BLaER1 treated with 17β-estradiol and CSF1 and Interleukin-3, amounts not matched to agents 10 nM and 100 nM (cell line): ENCODE measurements around the gene ACADVL.

Experiments
- H3K27ac ChIP-seq, 11 experiments: shearing (Covaris generic); formaldehyde crosslinking; 2 replicates each; pipeline ENCODE4 v1.8.1; 2022
- H3K27me3 ChIP-seq, 11 experiments: shearing (Covaris generic); formaldehyde crosslinking; 2 replicates each; pipeline ENCODE4 v1.8.1; 2022
- H3K36me3 ChIP-seq, 11 experiments: shearing (Covaris generic); formaldehyde crosslinking; 2 replicates each; pipeline ENCODE4 v1.8.1; 2022
- H3K4me1 ChIP-seq, 10 experiments: shearing (Covaris generic); formaldehyde crosslinking; 2 replicates each; pipeline ENCODE4 v1.8.1; 2022
- H3K4me2 ChIP-seq, 11 experiments: shearing (Covaris generic); formaldehyde crosslinking; 2 replicates each; pipeline ENCODE4 v1.8.1; 2022
- H3K4me3 ChIP-seq, 10 experiments: shearing (Covaris generic); formaldehyde crosslinking; 2 replicates each; pipeline ENCODE4 v1.8.1; 2022
- H3K9ac ChIP-seq, 11 experiments: shearing (Covaris generic); formaldehyde crosslinking; 2 replicates each; pipeline ENCODE4 v1.8.1; 2022
- H3K9me3 ChIP-seq, 11 experiments: shearing (Covaris generic); formaldehyde crosslinking; replicated peaks in 1 of 11; 2 replicates each; pipeline ENCODE4 v1.8.1; 2022
- H4K20me1 ChIP-seq, 11 experiments: shearing (Covaris generic); formaldehyde crosslinking; 2 replicates each; pipeline ENCODE4 v1.8.1; 2022
- Cebpa-rat ChIP-seq, 11 experiments: shearing (Covaris generic); IDR thresholded peaks; 2 replicates each; pipeline ENCODE4 v1.8.1; 2022

ACADVL gene

DNA sequence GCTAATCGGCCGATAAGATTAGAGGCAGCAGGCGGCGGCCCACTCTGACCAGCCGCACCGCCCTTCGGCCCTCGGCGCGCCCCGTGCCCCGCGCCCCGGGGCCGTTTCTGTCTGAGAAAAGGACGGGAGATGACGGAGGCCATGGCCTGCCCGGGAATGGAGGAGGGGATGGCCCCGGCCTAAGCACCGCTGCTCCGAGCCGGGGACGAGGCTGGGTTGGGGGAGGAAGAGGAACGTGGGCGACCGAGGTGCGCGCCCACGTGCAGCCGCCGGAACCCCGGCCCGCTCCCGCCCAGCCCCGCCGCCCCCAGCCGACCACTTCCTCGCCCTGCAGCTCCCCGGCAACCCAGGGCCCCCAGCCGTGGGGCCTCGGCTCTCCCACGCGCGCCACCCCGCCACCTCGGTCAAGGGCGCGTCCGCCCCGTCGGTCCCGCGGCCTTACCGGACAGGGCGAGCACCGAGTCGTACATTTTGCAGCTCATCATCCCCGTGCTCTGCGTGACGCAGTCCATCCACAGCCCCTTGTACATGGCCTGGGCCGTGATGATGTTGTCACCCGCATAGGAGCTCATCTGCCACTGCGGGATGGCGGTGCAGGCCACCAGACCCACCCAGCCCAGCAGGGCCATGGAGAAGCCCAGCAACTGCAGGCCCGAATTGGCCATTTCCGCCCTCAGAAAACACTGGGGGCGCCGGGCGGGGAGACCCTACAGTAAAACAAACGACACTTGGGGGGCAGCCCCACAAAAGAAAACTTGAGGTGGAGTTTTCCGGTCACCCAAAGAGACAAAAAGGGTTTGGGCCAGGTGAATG, 41.8 kb downstream of the ACADVL start:
- Histone ChIP-seq H3K27me3 (peaks cover 27 to 79% (median 70%) of the 10 kb centered on the region in 11 experiments), H3K4me1 (peaks cover 19 to 86% (median 47%) of the 10 kb centered on the region in 10 experiments), H3K9me3 (no peaks in the 10 kb centered on the region), H3K4me3 (peak overlapping the region; percentile 38 to 67 (median 51)), H3K4me2 (peak overlapping the region; percentile 73 to 100 (median 87)), H3K27ac (peak overlapping the region in 3 of 11 experiments; percentile 41 to 53 (median 42); a peak in 4 of 22 replicates), H4K20me1 (peaks cover 0 to 35% (median 24%) of the 10 kb centered on the region in 11 experiments; a peak in 15 of 22 replicates), H3K9ac (peak overlapping the region in 10 of 11 experiments; percentile 26 to 80 (median 54); a peak in 17 of 22 replicates), H3K36me3 (peaks cover 39 to 43% (median 41%) of the 10 kb centered on the region in 11 experiments)
- TF ChIP-seq Cebpa-rat (IDR thresholded peaks at IDR 0.05), result no peak

DNA sequence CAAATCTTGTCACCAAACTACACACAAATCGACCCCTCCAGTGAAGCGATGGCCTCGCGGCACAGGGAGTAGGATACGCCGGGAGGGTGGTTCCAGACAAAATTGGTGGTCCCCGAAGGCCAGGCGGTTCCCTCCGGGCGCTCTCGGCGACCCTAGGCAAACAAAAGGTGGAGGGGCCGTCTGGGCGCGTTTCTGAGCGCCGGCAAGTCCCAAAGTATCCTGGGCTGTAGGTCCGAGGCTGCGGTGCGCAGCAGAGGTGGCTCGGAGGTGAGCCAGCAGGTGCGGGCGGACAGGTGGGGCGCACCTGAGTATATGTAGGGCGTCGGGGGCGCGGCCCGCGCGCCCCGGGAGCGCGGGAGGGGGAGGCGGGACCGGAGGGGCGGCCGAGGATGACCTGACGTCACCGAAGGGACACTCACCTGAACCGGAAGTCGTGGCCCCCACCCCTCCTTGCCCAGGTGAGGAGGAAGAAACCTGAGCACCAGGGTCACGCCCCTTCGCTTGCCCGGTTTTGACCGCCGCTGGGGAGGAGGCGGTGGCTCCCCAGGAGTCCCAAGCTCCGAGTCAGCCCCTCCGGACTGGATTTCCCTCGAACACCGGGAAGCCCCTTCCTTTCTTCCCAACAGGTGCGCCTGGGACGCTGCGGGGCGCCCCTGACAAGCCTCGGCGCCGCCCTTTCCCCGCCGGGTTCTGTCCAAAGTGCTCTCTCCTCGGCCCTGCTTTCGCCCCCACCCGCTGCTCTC, 42.6 kb downstream of the ACADVL start, which contains the start of gene CLDN7:
CLDN7 (minus strand) TSS at position 287 of the 743 bp plus-strand sequence. CDS start 435 bp downstream, outside the sequence.
- peaks cover 19 to 88% (median 47%) of the 10 kb centered on the region in 10 experiments for H3K4me1 ChIP-seq
- H3K9ac ChIP-seq, result peak within 1 kb of the TSS in 10 of 11 experiments; percentile 26 to 80 (median 54); a peak in 17 of 22 replicates
- peak within 1 kb of the TSS in 6 of 11 experiments; percentile 6 to 62 (median 52); a peak in 9 of 22 replicates for H3K27ac ChIP-seq
- H3K36me3 ChIP-seq, result peaks cover 31 to 35% (median 33%) of the 10 kb centered on the region in 11 experiments
- TF ChIP-seq Cebpa-rat (IDR thresholded peaks at IDR 0.05), result no peak
- no peaks in the 10 kb centered on the region for H3K9me3 ChIP-seq
- peak within 1 kb of the TSS; percentile 73 to 100 (median 87) for H3K4me2 ChIP-seq
- H3K4me3 ChIP-seq, result peak within 1 kb of the TSS; percentile 38 to 67 (median 51)
- peaks cover 27 to 79% (median 70%) of the 10 kb centered on the region in 11 experiments for H3K27me3 ChIP-seq
- peaks cover 0 to 35% (median 24%) of the 10 kb centered on the region in 11 experiments; a peak in 15 of 22 replicates for H4K20me1 ChIP-seq

DNA sequence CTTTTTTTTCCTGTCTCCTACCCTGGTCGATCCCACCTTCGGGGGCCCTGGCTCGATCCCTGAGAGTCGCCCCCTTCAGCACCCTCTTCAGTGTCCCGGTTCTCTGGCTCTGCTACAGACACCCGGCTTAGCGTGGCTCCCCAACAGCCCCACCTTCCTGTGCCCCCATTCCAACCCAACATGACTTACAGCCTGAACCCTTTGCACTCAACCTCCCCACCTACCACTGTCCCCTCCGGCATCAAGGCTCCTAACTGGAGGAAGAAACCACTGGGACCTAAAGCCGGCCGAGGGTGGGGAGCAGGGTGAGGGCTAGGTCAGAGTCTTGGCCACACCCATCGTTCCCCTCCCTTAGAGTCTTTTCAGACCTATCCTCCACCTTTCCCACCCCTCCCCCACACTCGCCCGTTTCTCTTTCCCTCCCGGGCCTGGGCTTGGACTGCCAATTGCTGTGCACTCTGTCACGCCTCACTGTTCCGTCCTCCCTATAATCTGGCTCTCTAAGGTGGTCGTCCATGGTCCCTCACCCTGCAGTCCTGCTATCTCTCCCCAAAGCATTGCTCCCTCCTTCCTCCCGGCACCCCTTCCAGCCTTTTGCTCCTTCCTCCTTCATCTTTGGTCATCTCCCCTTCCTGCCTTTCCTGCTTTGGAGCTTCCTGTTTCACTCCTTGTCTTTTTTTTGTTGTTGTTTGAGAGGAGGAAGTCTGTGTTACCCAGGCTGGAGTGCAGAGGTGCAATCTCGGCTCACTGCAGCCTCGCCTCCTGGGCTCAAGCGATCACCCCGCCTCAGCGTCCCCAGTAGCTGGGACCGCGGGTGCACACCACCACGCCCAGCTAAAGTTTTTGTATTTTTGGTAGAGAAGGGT, 43.4 kb downstream of the ACADVL start:
- Histone ChIP-seq H3K27ac (peak overlapping the region in 5 of 11 experiments; percentile 6 to 62 (median 52); a peak in 8 of 22 replicates), H3K4me2 (peak overlapping the region; percentile 22 to 100 (median 79)), H3K36me3 (peaks cover 23 to 27% (median 25%) of the 10 kb centered on the region in 11 experiments), H3K9ac (peak overlapping the region in 4 of 11 experiments; percentile 46 to 80 (median 63); a peak in 8 of 22 replicates), H3K4me3 (peak overlapping the region in 8 of 10 experiments; percentile 10 to 62 (median 46); a peak in 14 of 20 replicates), H4K20me1 (peaks cover 0 to 35% (median 24%) of the 10 kb centered on the region in 11 experiments; a peak in 15 of 22 replicates), H3K9me3 (no peaks in the 10 kb centered on the region), H3K27me3 (peaks cover 27 to 79% (median 70%) of the 10 kb centered on the region in 11 experiments), H3K4me1 (peaks cover 19 to 79% (median 47%) of the 10 kb centered on the region in 10 experiments)
- TF ChIP-seq Cebpa-rat (IDR thresholded peaks at IDR 0.05), result no peak

DNA sequence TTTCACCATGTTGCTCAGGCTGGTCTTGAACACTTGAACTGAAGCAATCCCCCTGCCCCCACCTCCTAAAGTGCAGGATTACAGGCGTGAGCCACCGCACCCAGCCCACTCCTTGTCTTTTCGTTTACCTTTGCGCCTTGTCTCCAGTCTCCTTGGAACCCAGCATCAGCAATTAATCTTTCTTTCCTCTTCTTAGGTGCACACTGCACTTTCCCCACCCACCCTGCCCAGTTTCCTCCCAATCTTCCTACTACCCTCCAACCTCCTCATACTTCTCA, 44.0 kb downstream of the ACADVL start:
- Histone ChIP-seq H3K9ac (peak overlapping the region in 2 of 11 experiments; percentile 46 to 51; a peak in 2 of 22 replicates), H4K20me1 (peaks cover 0 to 33% (median 21%) of the 10 kb centered on the region in 11 experiments; a peak in 15 of 22 replicates), H3K4me2 (peak overlapping the region in 8 of 11 experiments; percentile 61 to 100 (median 84); a peak in 16 of 22 replicates), H3K4me3 (peak overlapping the region in 4 of 10 experiments; percentile 44 to 62 (median 56); a peak in 7 of 20 replicates), H3K36me3 (peaks cover 17 to 22% (median 19%) of the 10 kb centered on the region in 11 experiments), H3K4me1 (peaks cover 19 to 74% (median 44%) of the 10 kb centered on the region in 10 experiments), H3K27me3 (peaks cover 27 to 75% (median 68%) of the 10 kb centered on the region in 11 experiments), H3K27ac (peak overlapping the region in 3 of 11 experiments; percentile 43 to 62 (median 52); a peak in 6 of 22 replicates), H3K9me3 (no peaks in the 10 kb centered on the region)
- no peak for TF ChIP-seq Cebpa-rat (IDR thresholded peaks at IDR 0.05)

DNA sequence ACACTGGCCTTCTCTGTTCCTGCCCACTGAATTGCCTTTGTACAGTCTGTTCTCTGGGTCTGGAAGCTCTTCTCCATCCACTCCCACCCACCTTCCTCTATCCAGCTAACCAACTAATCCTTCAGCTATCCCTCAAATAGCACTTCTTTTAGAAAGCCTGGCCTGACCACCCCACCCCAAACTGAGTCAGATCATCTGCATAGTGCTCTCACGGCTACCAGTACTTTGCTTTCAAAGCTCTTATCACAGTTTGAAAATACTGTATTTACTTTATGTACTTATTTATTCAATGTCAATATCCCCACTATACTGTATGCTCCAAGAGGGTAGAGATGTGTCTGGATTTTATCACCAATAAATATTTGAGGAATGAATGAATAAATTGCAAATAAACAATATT, 47.0 kb downstream of the ACADVL start:
- H3K4me2 ChIP-seq, result peak overlapping the region in 1 of 11 experiments; percentile 26; a peak in 4 of 22 replicates
- no peak overlapping the region for H3K27ac ChIP-seq
- H3K27me3 ChIP-seq, result peaks cover 11 to 44% (median 37%) of the 10 kb centered on the region in 11 experiments
- peaks cover 6 to 43% (median 19%) of the 10 kb centered on the region in 10 experiments; a peak in 17 of 20 replicates for H3K4me1 ChIP-seq
- TF ChIP-seq Cebpa-rat (IDR thresholded peaks at IDR 0.05), result no peak
- H3K4me3 ChIP-seq, result no peak overlapping the region
- H4K20me1 ChIP-seq, result peaks cover 0 to 6% (median 0%) of the 10 kb centered on the region in 11 experiments; a peak in 2 of 22 replicates
- H3K9me3 ChIP-seq, result no peaks in the 10 kb centered on the region
- H3K9ac ChIP-seq, result no peak overlapping the region
- H3K36me3 ChIP-seq, result no peaks in the 10 kb centered on the region
